GM18519 (cell line): ENCODE measurements around the gene TSPAN5.

Experiments used
- ATAC-seq: cut with Tn5 transposase; IDR thresholded peaks from one replicate; pipeline ENCODE4 v1.9.1; 2021; ENCODE audit warnings: mild to moderate bottlenecking, moderate library complexity; ENCODE audit not compliant: unreplicated experiment, low FRiP score

The TSPAN5 gene

GRCh38 chr4:98624144-98624543, 34.3 kb downstream of the TSPAN5 start:
- ATAC-seq, result no peak

- no peak for ATAC-seq
Measured at GRCh38 chr4:98623126-98623802, 35.1 kb downstream of the TSPAN5 start.

- ATAC-seq, result no peak
Measured at GRCh38 chr4:98620087-98620784, 38.2 kb downstream of the TSPAN5 start.

DNA sequence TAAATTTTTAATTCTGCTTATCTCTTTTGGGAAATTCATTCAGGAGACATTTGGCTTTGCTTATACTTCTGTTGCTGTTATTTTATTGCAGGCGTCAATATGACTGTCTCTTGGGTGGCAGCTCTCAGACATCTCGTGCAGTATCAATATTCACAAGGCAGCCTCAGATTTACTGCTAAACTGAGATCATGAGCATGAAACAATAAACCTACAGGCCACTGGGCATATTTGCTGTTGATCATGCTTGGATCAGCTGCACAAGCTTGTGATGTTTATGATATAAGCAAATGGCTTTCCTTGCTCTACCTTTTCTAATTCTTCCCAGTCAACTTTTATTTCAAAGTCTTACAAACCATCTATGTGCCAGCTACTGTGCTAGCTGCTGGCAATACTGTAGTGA, 39.2 kb downstream of the TSPAN5 start:
- ATAC-seq, result no peak

DNA sequence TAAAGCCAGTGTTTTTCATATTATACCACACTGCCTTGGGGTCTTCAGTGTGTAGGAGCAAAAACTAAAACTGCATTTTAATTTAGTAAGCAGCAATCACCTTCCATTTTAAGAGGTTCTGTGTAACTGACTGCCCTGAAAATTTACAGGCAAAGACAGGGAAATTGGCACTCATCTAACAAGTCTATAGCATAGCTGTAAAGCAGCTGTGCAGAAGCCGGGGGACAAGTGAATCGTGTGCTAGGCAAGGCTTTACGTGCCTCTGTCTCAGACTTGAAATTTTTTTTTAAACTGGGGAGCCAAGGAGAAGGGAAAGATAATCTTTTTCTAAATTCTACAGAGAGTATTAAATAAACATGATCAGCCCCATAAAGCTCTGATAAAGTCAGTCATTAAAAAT, 39.7 kb downstream of the TSPAN5 start:
- ATAC-seq, result no peak

DNA sequence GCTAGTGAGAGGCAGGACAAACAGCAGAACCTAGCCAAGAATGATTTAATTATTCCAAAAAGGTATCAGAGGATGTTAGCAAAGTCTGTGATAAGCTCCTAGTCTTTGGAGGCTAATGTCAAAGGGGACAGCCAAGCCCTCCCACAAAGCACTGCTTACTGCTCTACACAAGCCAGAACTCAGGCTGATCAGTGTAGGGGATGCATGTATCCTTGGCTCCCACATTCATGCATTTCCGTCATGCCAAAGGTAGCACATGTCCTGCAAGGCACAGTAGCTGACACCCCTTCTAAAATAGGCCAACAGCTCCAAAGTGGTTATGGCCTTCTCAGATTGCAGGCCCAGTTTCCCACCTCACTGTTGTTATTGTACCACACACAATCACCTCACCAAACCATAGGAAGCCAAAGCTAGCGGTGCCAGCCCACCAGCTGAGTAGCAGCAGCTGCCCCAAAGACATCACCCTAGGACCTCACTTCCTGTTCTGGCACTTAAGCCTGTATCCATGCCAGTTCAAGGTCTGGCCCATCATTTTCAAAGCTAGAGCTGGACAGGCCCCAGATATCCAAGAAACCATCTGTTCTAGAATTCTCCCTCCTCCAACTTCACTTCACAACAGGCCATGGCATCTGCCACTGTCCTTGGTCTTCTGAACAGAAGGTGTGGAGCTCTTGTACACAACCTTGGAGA, 40.9 kb downstream of the TSPAN5 start:
- ATAC-seq, result no peak

DNA sequence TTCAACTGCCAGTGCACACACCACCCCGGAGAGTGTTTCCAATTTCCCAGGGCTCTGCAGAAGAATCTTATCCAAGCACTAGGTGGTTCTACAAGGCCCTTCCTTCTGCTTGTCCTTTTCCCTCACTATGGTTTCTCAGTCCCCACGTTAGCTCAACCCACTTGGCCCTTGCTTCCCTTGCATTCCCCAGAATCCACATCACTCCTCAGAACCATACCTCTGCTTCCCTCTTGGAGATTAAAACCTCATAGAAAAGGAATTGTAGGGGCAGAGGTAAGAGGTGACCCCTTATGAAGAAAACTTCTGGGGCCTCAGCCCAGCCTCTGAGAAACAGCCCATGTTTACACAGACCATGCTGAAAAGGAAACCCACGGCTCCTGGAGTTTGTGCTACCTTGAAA, 42.4 kb downstream of the TSPAN5 start:
- ATAC-seq, result no peak

GRCh38 chr4:98614662-98615061, 43.7 kb downstream of the TSPAN5 start:
- ATAC-seq, result no peak

- no peak for ATAC-seq
Measured at GRCh38 chr4:98614094-98614493, 44.3 kb downstream of the TSPAN5 start.

DNA sequence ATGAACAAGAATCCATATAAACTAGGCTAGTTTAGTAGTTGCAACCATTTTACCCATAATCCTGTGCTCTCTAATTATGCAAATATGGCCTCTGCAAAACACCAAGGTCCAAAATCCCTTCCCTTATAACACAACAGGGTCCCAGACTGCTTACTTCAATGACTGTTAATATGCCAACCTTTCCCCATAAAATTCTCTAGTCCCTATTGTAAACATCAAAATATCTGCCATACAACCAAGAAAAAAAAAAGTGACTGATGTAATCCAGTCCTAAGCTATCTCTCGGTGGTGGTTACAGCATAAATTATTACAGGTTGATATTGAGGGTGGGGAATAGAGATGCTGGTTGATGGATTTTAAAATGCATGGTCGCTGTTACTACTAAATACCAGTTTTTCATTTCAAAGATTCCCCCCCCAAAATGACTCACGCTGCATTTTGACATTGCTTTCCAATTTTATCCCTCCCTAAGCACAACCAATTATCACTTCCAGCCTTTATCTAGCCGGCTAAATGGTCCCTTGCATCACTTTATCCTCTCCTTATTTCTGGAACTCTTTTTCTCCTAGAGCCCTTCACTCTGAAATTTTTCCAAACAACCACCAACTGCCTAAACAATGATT, 44.8 kb downstream of the TSPAN5 start:
- no peak for ATAC-seq

- ATAC-seq, result no peak
Measured at GRCh38 chr4:98612318-98613250, 45.8 kb downstream of the TSPAN5 start.

GRCh38 chr4:98611677-98612317, 46.6 kb downstream of the TSPAN5 start:
- ATAC-seq, result no peak

GRCh38 chr4:98610926-98611676, 47.3 kb downstream of the TSPAN5 start:
- no peak for ATAC-seq

GRCh38 chr4:98610431-98610830, 48.0 kb downstream of the TSPAN5 start:
- ATAC-seq, result no peak

DNA sequence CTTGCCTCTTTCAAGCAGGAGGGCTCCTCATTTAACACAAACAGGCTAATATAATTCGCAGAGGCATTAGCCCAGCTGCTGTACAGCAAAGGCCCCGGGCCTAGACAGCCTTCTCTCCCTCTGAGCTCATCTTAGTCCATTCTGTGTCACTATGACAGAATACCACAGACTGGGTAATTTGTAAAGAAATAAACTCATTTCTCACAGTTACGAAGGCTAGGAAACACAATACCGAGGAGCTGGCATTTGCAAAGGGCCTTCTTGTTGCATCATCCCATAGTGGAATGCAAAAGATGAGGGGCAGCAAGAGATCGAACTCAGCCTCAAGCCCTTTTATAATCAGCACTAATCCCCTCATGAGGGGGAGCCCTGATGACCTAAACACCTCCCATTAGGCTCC, 48.5 kb downstream of the TSPAN5 start:
- no peak for ATAC-seq

GRCh38 chr4:98608356-98608755, 50.1 kb downstream of the TSPAN5 start:
- no peak for ATAC-seq

- no peak for ATAC-seq
Measured at GRCh38 chr4:98606894-98607293, 51.5 kb downstream of the TSPAN5 start.

- no peak for ATAC-seq
Measured at GRCh38 chr4:98605216-98605615, 53.2 kb downstream of the TSPAN5 start.

DNA sequence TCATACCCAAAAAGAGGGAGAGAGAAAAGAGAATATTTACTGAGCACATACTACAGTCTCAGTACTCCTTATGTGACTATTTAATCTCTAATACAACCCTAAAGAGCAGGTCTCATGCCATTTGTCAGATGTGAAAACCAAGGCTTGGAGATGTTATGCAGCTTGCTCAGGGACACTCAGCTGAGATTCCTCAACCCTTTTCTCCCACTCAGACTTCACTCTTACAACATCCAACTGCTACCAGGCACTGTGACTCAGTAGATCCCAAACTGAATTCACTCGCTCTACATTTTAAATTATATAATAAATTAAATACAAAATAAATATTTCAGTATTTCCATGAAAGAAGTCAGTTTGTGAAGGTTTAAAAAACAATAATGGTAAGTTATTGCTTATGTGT, 53.7 kb downstream of the TSPAN5 start:
- no peak for ATAC-seq
